ENCODE results near the gene EMC8. TPM values are rescaled to one million over a fixed set of nuclear protein-coding genes. Genes with fewer than 3 reads are reported as not detected.
A peak's percentile ranks its signal among the peaks of the same experiment; 100 is the strongest.

Gene EMC8
- total RNA-seq, 1 experiment from 2014 or later = 73.0 TPM

DNA sequence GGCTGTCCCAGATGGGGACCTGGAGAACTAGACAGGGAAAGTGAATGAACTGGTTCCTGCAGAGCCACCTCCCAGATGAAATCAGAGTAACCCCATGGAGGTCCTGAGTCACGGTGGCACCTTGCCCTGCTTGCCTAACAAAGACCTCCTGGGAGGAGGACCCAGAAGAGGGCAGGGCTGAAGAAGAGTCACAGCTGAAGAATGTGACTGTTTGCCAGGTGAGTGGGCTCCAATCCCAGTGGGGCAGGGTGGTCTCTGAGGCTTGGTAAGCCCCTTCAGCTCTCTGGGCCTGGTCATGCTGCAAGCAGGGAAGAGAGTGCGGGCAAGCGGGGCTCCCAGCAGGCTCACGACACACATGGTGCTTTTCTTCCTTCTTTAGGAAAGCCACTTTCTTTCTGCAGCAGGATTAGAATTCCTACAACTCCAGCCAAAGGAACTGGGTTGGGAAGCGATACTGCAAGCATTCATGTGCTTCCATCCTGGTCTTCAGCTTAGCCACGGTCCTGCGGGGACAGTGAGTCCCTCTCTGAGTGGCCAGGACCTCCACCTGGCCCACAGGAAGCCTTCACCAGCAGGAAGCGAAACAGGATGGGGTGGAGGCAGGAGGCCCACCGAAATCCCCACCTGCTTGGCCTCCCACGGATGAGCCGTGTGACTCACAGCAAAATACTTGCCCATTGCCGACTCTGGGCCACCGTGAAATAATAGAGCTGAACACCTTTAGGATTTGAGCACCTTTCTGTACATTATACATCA is 52.7 kb downstream of the EMC8 start:
- Histone ChIP-seq H3K9me3 (ENCODE audit: control insufficient read depth in 1 of 2, insufficient read depth in 1 of 2, low read depth in 1 of 2, low read length in 2 of 2) (no peaks in the 10 kb centered on the region), H3K4me2 (ENCODE audit: low read length) (peak overlapping the region; percentile 82), H3K27ac (ENCODE audit: low read depth, low read length) (peak overlapping the region; percentile 85), H3K4me3 (replicated peaks in 1 of 2; ENCODE audit: low read depth in 1 of 2, low read length in 2 of 2) (peak overlapping the region; percentile 34 to 49), H3K36me3 (ENCODE audit: control insufficient read depth in 1 of 2, insufficient read depth in 2 of 2, low read length in 2 of 2) (peaks cover 0 to 2% of the 10 kb centered on the region in 2 experiments; a peak in 1 of 4 replicates), H3K9me2 (ENCODE audit: insufficient read depth) (no peaks in the 10 kb centered on the region), H3K27me3 (ENCODE audit: insufficient read depth, low read length) (no peaks in the 10 kb centered on the region), H4K20me1 (ENCODE audit: insufficient read depth) (no peaks in the 10 kb centered on the region), H2AFZ (ENCODE audit: low read depth, low read length, poor library complexity, severe bottlenecking) (no peak overlapping the region), H3K4me1 (ENCODE audit: control insufficient read depth in 1 of 2, insufficient read depth in 2 of 2, low read length in 2 of 2) (peaks cover 48 to 60% of the 10 kb centered on the region in 2 experiments), H3K79me2 (ENCODE audit: insufficient read depth, low read length) (peaks cover 52% of the 10 kb centered on the region), H3K9ac (ENCODE audit: low read length) (peak overlapping the region; percentile 66)
- ChIA-PET RAD21 (ENCODE audit: low non-redundant PET in 1 of 2, low total read pairs in 2 of 2, uncharacterized antibody in 2 of 2, unreplicated experiment in 2 of 2) (no interaction called here), CTCF (interaction anchor here (1.4 to 2.3 kb wide), 4 partner anchors 13 to 331 kb away, joined by 4 to 8 read pairs (median 5); no protein-coding TSS in a partner anchor), POLR2A (interaction anchor here (2.7 kb wide), 1 partner anchor 10 kb away, joined by 11 read pairs; no protein-coding TSS in a partner anchor)
- peak; percentile 73 for ATAC-seq
- TF ChIP-seq JUND (IDR thresholded peaks at IDR 0.05) (no peak), YY1 (IDR thresholded peaks at IDR 0.05; ENCODE audit: extremely low read depth, insufficient replicate concordance, low read depth, low read length) (no peak), SIN3A (IDR thresholded peaks at IDR 0.05; ENCODE audit: low read depth) (no peak), ZNF274 (IDR thresholded peaks at IDR 0.05; ENCODE audit: low read depth, low read length) (no peak), ZFX (IDR thresholded peaks at IDR 0.05) (no peak), SP1 (IDR thresholded peaks at IDR 0.05; ENCODE audit: low read depth) (no peak), EZH2phosphoT487 (IDR thresholded peaks at IDR 0.05; ENCODE audit: borderline replicate concordance) (no peak), EZH2 (IDR thresholded peaks at IDR 0.05) (no peak), TCF7L2 (IDR thresholded peaks at IDR 0.05; ENCODE audit: borderline replicate concordance, extremely low read depth, insufficient read depth, insufficient read length) (no peak), FOSL1 (IDR thresholded peaks at IDR 0.05; ENCODE audit: low read depth) (no peak), CEBPB (IDR thresholded peaks at IDR 0.05; ENCODE audit: low read depth) (no peak), RAD21 (IDR thresholded peaks at IDR 0.05; ENCODE audit: low read depth) (no peak), POLR2AphosphoS5 (IDR thresholded peaks at IDR 0.05; ENCODE audit: low read depth, low read length) (peak; percentile 76), CBX3 (IDR thresholded peaks at IDR 0.05; ENCODE audit: low read depth) (no peak)
- TF ChIP-seq, protein P1, sequence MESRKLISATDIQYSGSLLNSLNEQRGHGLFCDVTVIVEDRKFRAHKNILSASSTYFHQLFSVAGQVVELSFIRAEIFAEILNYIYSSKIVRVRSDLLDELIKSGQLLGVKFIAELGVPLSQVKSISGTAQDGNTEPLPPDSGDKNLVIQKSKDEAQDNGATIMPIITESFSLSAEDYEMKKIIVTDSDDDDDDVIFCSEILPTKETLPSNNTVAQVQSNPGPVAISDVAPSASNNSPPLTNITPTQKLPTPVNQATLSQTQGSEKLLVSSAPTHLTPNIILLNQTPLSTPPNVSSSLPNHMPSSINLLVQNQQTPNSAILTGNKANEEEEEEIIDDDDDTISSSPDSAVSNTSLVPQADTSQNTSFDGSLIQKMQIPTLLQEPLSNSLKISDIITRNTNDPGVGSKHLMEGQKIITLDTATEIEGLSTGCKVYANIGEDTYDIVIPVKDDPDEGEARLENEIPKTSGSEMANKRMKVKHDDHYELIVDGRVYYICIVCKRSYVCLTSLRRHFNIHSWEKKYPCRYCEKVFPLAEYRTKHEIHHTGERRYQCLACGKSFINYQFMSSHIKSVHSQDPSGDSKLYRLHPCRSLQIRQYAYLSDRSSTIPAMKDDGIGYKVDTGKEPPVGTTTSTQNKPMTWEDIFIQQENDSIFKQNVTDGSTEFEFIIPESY (IDR thresholded peaks at IDR 0.05; ENCODE audit: extremely low read depth, insufficient replicate concordance, low read length) = peak; percentile 56
- TF ChIP-seq, protein P2, sequence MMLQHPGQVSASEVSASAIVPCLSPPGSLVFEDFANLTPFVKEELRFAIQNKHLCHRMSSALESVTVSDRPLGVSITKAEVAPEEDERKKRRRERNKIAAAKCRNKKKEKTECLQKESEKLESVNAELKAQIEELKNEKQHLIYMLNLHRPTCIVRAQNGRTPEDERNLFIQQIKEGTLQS (IDR thresholded peaks at IDR 0.05) = no peak
- DNase-seq (ENCODE audit: low read depth, low spot score) = peak; percentile 89
- TSS peak; percentile 7 for BruUV-seq (replicated peaks)
- intact Hi-C loops (cut with micrococcal nuclease) = loop anchor here (1.0 kb wide), 1 partner anchor 134 kb away; no protein-coding TSS in a partner anchor
